AG04450 (cell line): ENCODE data around the gene KIAA0930. TPM values are rescaled to one million over a fixed set of nuclear protein-coding genes. Genes with fewer than 3 reads are reported as not detected.
A peak's percentile ranks its signal among the peaks of the same experiment; 100 is the strongest.

Experiments
- CTCF ChIA-PET: fragments of 300-600, 350-600 bp; formaldehyde crosslinking; extraction: SDS; loops from one replicate; lab custom pipeline; 2022; ENCODE audit warnings: antibody characterized with exemption, inconsistent platforms; lab: Charles Lee
- POLR2A ChIA-PET: fragments of 350-600 bp; formaldehyde crosslinking; extraction: SDS; loops from one replicate; lab custom pipeline; 2021; ENCODE audit warnings: antibody characterized with exemption, inconsistent platforms; lab: Yijun Ruan, JAX
- DNase-seq: peaks from one replicate; pipeline ENCODE4 v3.0.0-alpha.2; 2011; ENCODE audit warnings: low read depth, low spot score
- H3K27ac ChIP-seq: one replicate; pipeline ENCODE4 v1.5.1; 2012; ENCODE audit warnings: low read depth, low read length, control low read depth
- H3K27me3 ChIP-seq: one replicate; pipeline ENCODE4 v1.6.0; 2012; ENCODE audit warnings: low read length; ENCODE audit not compliant: control insufficient read depth, insufficient read depth
- H3K4me3 ChIP-seq: 2 replicates; pipeline ENCODE4 v1.5.1; 2011; ENCODE audit warnings: mild to moderate bottlenecking, low read depth, low read length, control low read depth
- H3K9me3 ChIP-seq: 2 replicates; pipeline ENCODE4 v1.5.1; 2012; ENCODE audit warnings: low read length; ENCODE audit not compliant: control insufficient read depth, insufficient read depth
- CTCF ChIP-seq: IDR thresholded peaks from 2 replicates; pipeline ENCODE4 v1.5.1; 2011; ENCODE audit warnings: low read depth, low read length, control low read depth, inconsistent platforms
- polyA plus RNA-seq: library from polyadenylated mRNA; depleted of rRNA; stranded (reverse); fragments of >200 nt; gene quantifications from 2 replicates; pipeline ENCODE4 v1.2.3, GENCODE V29; 2011

The KIAA0930 gene
- polyA plus RNA-seq, 1 experiment: 49.4 TPM

- Histone ChIP-seq H3K27ac (no peak overlapping the region), H3K4me3 (peak overlapping the region; percentile 71), H3K27me3 (no peaks in the 10 kb centered on the region), H3K9me3 (no peaks in the 10 kb centered on the region; the same call in 1 of the 2 replicates)
- POLR2A ChIA-PET: no interaction called here
- no peak for TF ChIP-seq CTCF
- CTCF ChIA-PET: no interaction called here
- DNase-seq: no peak
These were observed 1.0 kb downstream of the KIAA0930 start for GRCh38 chr22:45239681-45240051.

- no peak overlapping the region for H3K27ac ChIP-seq
- no peak for DNase-seq
- POLR2A ChIA-PET: no interaction called here
- CTCF ChIA-PET: no interaction called here
- H3K27me3 ChIP-seq: no peaks in the 10 kb centered on the region
- TF ChIP-seq CTCF: no peak
- peak overlapping the region; percentile 71 for H3K4me3 ChIP-seq
- no peaks in the 10 kb centered on the region; the same call in 1 of the 2 replicates for H3K9me3 ChIP-seq
These were observed 1.6 kb downstream of the KIAA0930 start for GRCh38 chr22:45238957-45239680.

- TF ChIP-seq CTCF: no peak
- Histone ChIP-seq H3K27me3 (no peaks in the 10 kb centered on the region), H3K4me3 (no peak overlapping the region), H3K9me3 (no peaks in the 10 kb centered on the region; the same call in 1 of the 2 replicates), H3K27ac (no peak overlapping the region)
- POLR2A ChIA-PET: no interaction called here
- DNase-seq: no peak
- CTCF ChIA-PET: no interaction called here
These were observed 2.4 kb downstream of the KIAA0930 start for GRCh38 chr22:45238076-45238956.

- DNase-seq: no peak
These were observed 3.4 kb downstream of the KIAA0930 start for GRCh38 chr22:45237065-45237990.

More at GRCh38 chr22:45237065-45237990, 3.4 kb downstream of the KIAA0930 start:
- POLR2A ChIA-PET: interaction anchor here (1.5 kb wide), 1 partner anchor 9 kb away, joined by 4 read pairs; no protein-coding TSS in a partner anchor
- H3K27ac ChIP-seq: no peak overlapping the region
- no peaks in the 10 kb centered on the region; the same call in 1 of the 2 replicates for H3K9me3 ChIP-seq
- no peak overlapping the region for H3K4me3 ChIP-seq
- no peak for TF ChIP-seq CTCF
- no peaks in the 10 kb centered on the region for H3K27me3 ChIP-seq
- CTCF ChIA-PET: no interaction called here
